ENCODE results near the gene NKAIN4. TPM values are rescaled to one million over a fixed set of nuclear protein-coding genes. Genes with fewer than 3 reads are reported as not detected.

Gene NKAIN4
- polyA plus RNA-seq, 1 donor: 53.5 TPM

GRCh38 chr20:63217706-63218105, 36.6 kb downstream of the NKAIN4 start:
- no peak for DNase-seq

- no peak for DNase-seq
Measured at GRCh38 chr20:63216849-63217471, 37.3 kb downstream of the NKAIN4 start.

- DNase-seq: peak; percentile 96
Measured at GRCh38 chr20:63216041-63216848, 38.0 kb downstream of the NKAIN4 start, which contains the start of gene YTHDF1. YTHDF1 (minus strand) TSS chr20:63216131; CDS start chr20:63215892, 239 bp downstream.

- no peak for DNase-seq
Measured at GRCh38 chr20:63215101-63216040, 38.9 kb downstream of the NKAIN4 start.

GRCh38 chr20:63214514-63214913, 39.7 kb downstream of the NKAIN4 start:
- no peak for DNase-seq

- DNase-seq: no peak
Measured at GRCh38 chr20:63212792-63213191, 41.5 kb downstream of the NKAIN4 start.

- no peak for DNase-seq
Measured at GRCh38 chr20:63212393-63212730, 41.9 kb downstream of the NKAIN4 start.

GRCh38 chr20:63210011-63210605, 44.2 kb downstream of the NKAIN4 start:
- DNase-seq: no peak

GRCh38 chr20:63208346-63208909, 45.8 kb downstream of the NKAIN4 start:
- no peak for DNase-seq

- DNase-seq: no peak
Measured at GRCh38 chr20:63206878-63207277, 47.4 kb downstream of the NKAIN4 start.

- no peak for DNase-seq
Measured at GRCh38 chr20:63205896-63206295, 48.4 kb downstream of the NKAIN4 start.

GRCh38 chr20:63204362-63204761, 49.9 kb downstream of the NKAIN4 start:
- no peak for DNase-seq

GRCh38 chr20:63202811-63203526, 51.3 kb downstream of the NKAIN4 start:
- DNase-seq: no peak

GRCh38 chr20:63202021-63202420, 52.2 kb downstream of the NKAIN4 start:
- no peak for DNase-seq

- no peak for DNase-seq
Measured at GRCh38 chr20:63198606-63199005, 55.7 kb downstream of the NKAIN4 start.

- DNase-seq: no peak
Measured at GRCh38 chr20:63196768-63197470, 57.3 kb downstream of the NKAIN4 start.

- DNase-seq: no peak
Measured at GRCh38 chr20:63194797-63195173, 59.5 kb downstream of the NKAIN4 start.

- no peak for DNase-seq
Measured at GRCh38 chr20:63194007-63194796, 60.1 kb downstream of the NKAIN4 start.

- no peak for DNase-seq
Measured at GRCh38 chr20:63192721-63193120, 61.5 kb downstream of the NKAIN4 start.

- DNase-seq: no peak
Measured at GRCh38 chr20:63191400-63191799, 62.9 kb downstream of the NKAIN4 start.

Data from hindlimb muscle (tissue), 1 donor.